ENCODE measurements around the gene REXO5.

DNA sequence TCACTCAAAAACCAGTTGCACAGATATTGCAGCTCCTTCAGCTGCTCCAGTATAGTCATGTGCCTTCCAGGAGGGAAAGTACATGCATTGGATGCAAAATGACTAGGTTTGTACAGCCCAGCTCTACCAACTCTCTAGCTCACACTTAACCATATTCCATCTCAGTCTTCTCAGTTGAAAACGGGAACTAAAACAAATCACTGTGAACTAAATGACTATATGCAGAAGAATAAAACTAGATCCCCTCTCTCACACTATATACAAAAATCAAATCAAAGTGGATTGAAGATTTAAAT, 69.0 kb downstream of the REXO5 start:
- TF ChIP-seq, protein P1, sequence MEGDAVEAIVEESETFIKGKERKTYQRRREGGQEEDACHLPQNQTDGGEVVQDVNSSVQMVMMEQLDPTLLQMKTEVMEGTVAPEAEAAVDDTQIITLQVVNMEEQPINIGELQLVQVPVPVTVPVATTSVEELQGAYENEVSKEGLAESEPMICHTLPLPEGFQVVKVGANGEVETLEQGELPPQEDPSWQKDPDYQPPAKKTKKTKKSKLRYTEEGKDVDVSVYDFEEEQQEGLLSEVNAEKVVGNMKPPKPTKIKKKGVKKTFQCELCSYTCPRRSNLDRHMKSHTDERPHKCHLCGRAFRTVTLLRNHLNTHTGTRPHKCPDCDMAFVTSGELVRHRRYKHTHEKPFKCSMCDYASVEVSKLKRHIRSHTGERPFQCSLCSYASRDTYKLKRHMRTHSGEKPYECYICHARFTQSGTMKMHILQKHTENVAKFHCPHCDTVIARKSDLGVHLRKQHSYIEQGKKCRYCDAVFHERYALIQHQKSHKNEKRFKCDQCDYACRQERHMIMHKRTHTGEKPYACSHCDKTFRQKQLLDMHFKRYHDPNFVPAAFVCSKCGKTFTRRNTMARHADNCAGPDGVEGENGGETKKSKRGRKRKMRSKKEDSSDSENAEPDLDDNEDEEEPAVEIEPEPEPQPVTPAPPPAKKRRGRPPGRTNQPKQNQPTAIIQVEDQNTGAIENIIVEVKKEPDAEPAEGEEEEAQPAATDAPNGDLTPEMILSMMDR (IDR thresholded peaks at IDR 0.05) = no peak
- no peak for TF ChIP-seq POLR2A (IDR thresholded peaks at IDR 0.05)

Data from uterus (tissue), 2 donors.